NT2/D1 (cell line): ENCODE measurements around the gene C1orf21.

Experiments used
- YY1 ChIP-seq: IDR thresholded peaks from 2 replicates; pipeline ENCODE4 v1.6.1; 2011; ENCODE audit not compliant: insufficient read length, insufficient read depth
- ZNF274 ChIP-seq: IDR thresholded peaks from 2 replicates; pipeline ENCODE4 v1.6.1; 2011; ENCODE audit warnings: mild to moderate bottlenecking, low read depth, low read length

GRCh38 chr1:184576822-184577221 lies 190.0 kb downstream of the C1orf21 start:
- TF ChIP-seq YY1: no peak
- TF ChIP-seq ZNF274: no peak
